ENCODE results near the gene GUCY2C. TPM values are rescaled to one million over a fixed set of nuclear protein-coding genes. Genes with fewer than 3 reads are reported as not detected.
A peak's percentile ranks its signal among the peaks of the same experiment; 100 is the strongest.

GUCY2C gene
- polyA plus RNA-seq, 1 experiment: not detected

- CTCF ChIA-PET: interaction anchor here (0.5 kb wide), 1 partner anchor 38 kb away, joined by 3 read pairs; no protein-coding TSS in a partner anchor
- Histone ChIP-seq H3K27me3 (ENCODE audit: control insufficient read depth, insufficient read depth, low read length) (no peaks in the 10 kb centered on the region), H3K27ac (ENCODE audit: low read depth, low read length) (no peak overlapping the region), H3K4me3 (ENCODE audit: low read depth, low read length) (no peak overlapping the region), H3K9me3 (ENCODE audit: control insufficient read depth, insufficient read depth, low read length) (no peaks in the 10 kb centered on the region)
- DNase-seq (ENCODE audit: low read depth, low spot score): no peak
- no peak for TF ChIP-seq CTCF (IDR thresholded peaks at IDR 0.05; ENCODE audit: low read depth, low read length)
- POLR2A ChIA-PET: no interaction called here
Observed at GRCh38 chr12:14678547-14679150, 17.8 kb downstream of the GUCY2C start.

GRCh38 chr12:14668591-14668990 lies 27.8 kb downstream of the GUCY2C start:
- Histone ChIP-seq H3K27me3 (ENCODE audit: control insufficient read depth, insufficient read depth, low read length) (no peaks in the 10 kb centered on the region), H3K27ac (ENCODE audit: low read depth, low read length) (no peak overlapping the region), H3K4me3 (ENCODE audit: low read depth, low read length) (no peak overlapping the region), H3K9me3 (ENCODE audit: control insufficient read depth, insufficient read depth, low read length) (no peaks in the 10 kb centered on the region)
- POLR2A ChIA-PET: no interaction called here
- CTCF ChIA-PET: interaction anchor here (0.7 kb wide), 2 partner anchors 30 to 553 kb away, joined by 3 read pairs; no protein-coding TSS in a partner anchor
- no peak for TF ChIP-seq CTCF (IDR thresholded peaks at IDR 0.05; ENCODE audit: low read depth, low read length)
- no peak for DNase-seq (ENCODE audit: low read depth, low spot score)

GRCh38 chr12:14665354-14666348 lies 30.7 kb downstream of the GUCY2C start:
- Histone ChIP-seq H3K27ac (ENCODE audit: low read depth, low read length) (no peak overlapping the region), H3K4me3 (ENCODE audit: low read depth, low read length) (no peak overlapping the region), H3K27me3 (ENCODE audit: control insufficient read depth, insufficient read depth, low read length) (no peaks in the 10 kb centered on the region), H3K9me3 (ENCODE audit: control insufficient read depth, insufficient read depth, low read length) (no peaks in the 10 kb centered on the region)
- CTCF ChIA-PET: interaction anchor here (0.6 to 6.9 kb wide), 6 partner anchors 427 to 1132 kb away, joined by 3 to 73 read pairs (median 6); no protein-coding TSS in a partner anchor
- no peak for DNase-seq (ENCODE audit: low read depth, low spot score)
- no peak for TF ChIP-seq CTCF (IDR thresholded peaks at IDR 0.05; ENCODE audit: low read depth, low read length)
- POLR2A ChIA-PET: no interaction called here

- TF ChIP-seq CTCF (IDR thresholded peaks at IDR 0.05; ENCODE audit: low read depth, low read length): peak; percentile 56
- ChIA-PET POLR2A (no interaction called here), CTCF (interaction anchor here (2.2 to 6.9 kb wide), 2 partner anchors 426 to 480 kb away, joined by 13 to 73 read pairs; no protein-coding TSS in a partner anchor)
- Histone ChIP-seq H3K27ac (ENCODE audit: low read depth, low read length) (no peak overlapping the region), H3K27me3 (ENCODE audit: control insufficient read depth, insufficient read depth, low read length) (no peaks in the 10 kb centered on the region), H3K4me3 (ENCODE audit: low read depth, low read length) (no peak overlapping the region), H3K9me3 (ENCODE audit: control insufficient read depth, insufficient read depth, low read length) (no peaks in the 10 kb centered on the region)
- no peak for DNase-seq (ENCODE audit: low read depth, low spot score)
Observed at GRCh38 chr12:14664434-14665023, 31.9 kb downstream of the GUCY2C start.
